A673 (cell line): Measurements from ENCODE around the gene XPO5. TPM values are rescaled to one million over a fixed set of nuclear protein-coding genes. Genes with fewer than 3 reads are reported as not detected.

Experiments
- BruUV-seq: library from RNA; stranded (reverse); fragments of 400-500 nt; replicated peaks from 2 replicates; lab custom pipeline; 2021; lab: Mats Ljungman, UMichigan
- CTCF ChIA-PET: fragments of 300-600 bp; sonication (Branson Sonifier 250); formaldehyde crosslinking; loops from one replicate; lab custom pipeline; 2022; ENCODE audit warnings: antibody characterized with exemption; lab: Charles Lee
- POLR2A ChIA-PET: fragments of 300-600 bp; sonication (Branson Sonifier 250); formaldehyde crosslinking; loops from one replicate; lab custom pipeline; 2022; ENCODE audit warnings: antibody characterized with exemption; ENCODE audit not compliant: low non-redundant PET; lab: Charles Lee
- DNase-seq: peaks from one replicate; pipeline ENCODE4 v3.0.0-alpha.2; 2015; ENCODE audit warnings: low spot score
- H3K27ac ChIP-seq: fragments of 200-600 bp; sonication (generic); 2 replicates; pipeline ENCODE4 v1.5.1; 2016; ENCODE audit warnings: mixed run types, low read depth, mild to moderate bottlenecking, mixed read lengths, antibody characterized with exemption, low read length; ENCODE audit not compliant: poor library complexity, severe bottlenecking
- H3K27me3 ChIP-seq: fragments of 200-600 bp; sonication (generic); replicated peaks from 2 replicates; pipeline ENCODE4 v1.6.1; 2017; ENCODE audit warnings: mixed run types, low read depth, mild to moderate bottlenecking, mixed read lengths, antibody characterized with exemption, low read length; ENCODE audit not compliant: insufficient read depth, poor library complexity
- H3K36me3 ChIP-seq: fragments of 200-600 bp; sonication (generic); 2 replicates; pipeline ENCODE4 v1.6.1; 2016; ENCODE audit warnings: mixed run types, mild to moderate bottlenecking, mixed read lengths, antibody characterized with exemption, low read length; ENCODE audit not compliant: insufficient read depth, poor library complexity, severe bottlenecking
- H3K4me1 ChIP-seq: fragments of 200-600 bp; sonication (generic); 2 replicates; pipeline ENCODE4 v1.6.1; 2017; ENCODE audit warnings: mixed run types, mild to moderate bottlenecking, mixed read lengths, antibody characterized with exemption, low read length; ENCODE audit not compliant: insufficient read depth, poor library complexity, severe bottlenecking
- H3K4me3 ChIP-seq: fragments of 200-600 bp; sonication (generic); 2 replicates; pipeline ENCODE4 v1.5.1; 2016; ENCODE audit warnings: low read depth, mixed run types, mild to moderate bottlenecking, mixed read lengths, low read length; ENCODE audit not compliant: poor library complexity, severe bottlenecking
- H3K9me3 ChIP-seq: fragments of 200-600 bp; sonication (generic); 2 replicates; pipeline ENCODE4 v1.6.1; 2016; ENCODE audit warnings: mixed run types, low read depth, mild to moderate bottlenecking, mixed read lengths, antibody characterized with exemption, low read length; ENCODE audit not compliant: poor library complexity, severe bottlenecking
- CTCF ChIP-seq: fragments of 300-800, 200-600 bp; sonication (generic); conservative IDR thresholded peaks from 2 replicates; pipeline ENCODE4 v1.5.1; 2017; ENCODE audit warnings: low read depth, mild to moderate bottlenecking, antibody characterized with exemption, low read length, moderate library complexity, mixed read lengths
- EZH2 ChIP-seq: fragments of 200-600 bp; sonication (generic); IDR thresholded peaks from 2 replicates; pipeline ENCODE4 v1.6.1; 2017; ENCODE audit warnings: borderline replicate concordance, low read depth, mild to moderate bottlenecking, mixed read lengths, antibody characterized with exemption, low read length; ENCODE audit not compliant: poor library complexity, severe bottlenecking
- intact Hi-C: fragments of 100-400 bp; cut with micrococcal nuclease; formaldehyde crosslinking; loops from one replicate; pipeline ENCODE4 v1.10.0; 2022; ENCODE audit not compliant: unreplicated experiment
- total RNA-seq: library from RNA; stranded (reverse); gene quantifications from 2 replicates; pipeline ENCODE4 v1.2.3, GENCODE V29; 2021

Gene XPO5
- total RNA-seq, 1 experiment from 2014 or later = 111 TPM

GRCh38 chr6:43613721-43614395 lies 38.0 kb upstream of the XPO5 start:
- no peaks in the 10 kb centered on the region for H3K9me3 ChIP-seq
- intact Hi-C loops = no loop called here
- no peak overlapping the region for H3K4me3 ChIP-seq
- CTCF ChIA-PET = no interaction called here
- H3K36me3 ChIP-seq = peaks cover 44% of the 10 kb centered on the region
- no peaks in the 10 kb centered on the region for H3K4me1 ChIP-seq
- POLR2A ChIA-PET = interaction anchor here (0.7 kb wide), 1 partner anchor 623 kb away, joined by 7 read pairs; no protein-coding TSS in a partner anchor
- no peak overlapping the region for H3K27ac ChIP-seq
- TF ChIP-seq EZH2 (no peak), CTCF (no peak)
- DNase-seq = no peak
- H3K27me3 ChIP-seq = no peaks in the 10 kb centered on the region
- BruUV-seq = TSS peak; percentile 16

DNA sequence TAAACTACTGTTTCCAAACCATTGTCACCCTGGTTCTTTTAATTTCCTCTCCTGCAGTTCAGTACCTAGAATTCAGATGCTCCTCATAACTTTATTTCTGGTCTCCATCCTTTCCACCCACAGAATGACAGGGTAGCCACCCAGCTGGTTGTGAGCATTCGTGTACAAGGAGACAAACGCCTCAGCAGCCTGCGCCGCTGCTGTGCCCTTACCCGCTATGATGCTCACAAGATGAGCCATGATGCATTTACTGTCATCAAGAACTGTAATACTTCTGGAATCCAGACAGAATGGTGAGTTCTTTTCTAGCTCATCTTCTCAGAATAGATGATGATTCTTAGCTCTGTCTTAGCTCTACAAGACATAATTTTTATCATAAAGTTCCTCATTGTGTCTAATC lies 34.6 kb upstream of the XPO5 start:
- Histone ChIP-seq H3K36me3 (peaks cover 65% of the 10 kb centered on the region), H3K4me3 (no peak overlapping the region), H3K4me1 (peaks cover 4% of the 10 kb centered on the region), H3K27me3 (no peaks in the 10 kb centered on the region), H3K9me3 (no peaks in the 10 kb centered on the region), H3K27ac (no peak overlapping the region)
- ChIA-PET CTCF (no interaction called here), POLR2A (no interaction called here)
- DNase-seq = no peak
- no TSS peak for BruUV-seq
- intact Hi-C loops = no loop called here
- TF ChIP-seq EZH2 (no peak), CTCF (no peak)

DNA sequence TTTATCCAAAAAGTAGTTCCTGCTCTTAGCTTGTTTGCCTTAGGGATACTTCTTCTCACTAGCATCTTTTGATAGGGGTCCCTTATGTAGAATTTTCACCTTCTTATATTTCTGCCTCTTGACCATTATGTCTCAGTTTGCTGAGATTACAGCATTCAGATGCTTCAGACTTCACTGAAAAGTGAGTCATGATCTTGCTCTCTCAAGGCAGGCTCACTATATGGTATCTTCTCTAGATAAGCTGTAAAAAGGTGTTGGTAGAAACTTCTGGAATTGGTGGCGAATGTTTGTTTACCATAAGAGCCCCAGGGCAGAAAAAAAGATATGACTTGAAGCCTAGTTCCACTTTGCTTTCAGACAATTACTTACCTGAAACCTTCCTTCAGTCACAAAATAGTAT lies 33.6 kb upstream of the XPO5 start:
- Histone ChIP-seq H3K4me1 (peaks cover 4% of the 10 kb centered on the region), H3K27ac (no peak overlapping the region), H3K36me3 (peaks cover 69% of the 10 kb centered on the region), H3K4me3 (no peak overlapping the region), H3K9me3 (no peaks in the 10 kb centered on the region), H3K27me3 (no peaks in the 10 kb centered on the region)
- intact Hi-C loops = loop anchor here (5.0 kb wide), 1 partner anchor 148 kb away; no protein-coding TSS in a partner anchor
- DNase-seq = no peak
- ChIA-PET CTCF (interaction anchor here (1.0 to 1.7 kb wide), 2 partner anchors 20 to 469 kb away, joined by 3 to 8 read pairs; partner anchors contain the start of gene GTPBP2), POLR2A (no interaction called here)
- TF ChIP-seq CTCF (no peak), EZH2 (no peak)
- no TSS peak for BruUV-seq
